ENCODE measurements around the gene NECAB3.
A peak's percentile ranks its signal among the peaks of the same experiment; 100 is the strongest.

The NECAB3 gene

GRCh38 chr20:33663161-33664084, 10.8 kb downstream of the NECAB3 start:
- peak; percentile 91 for DNase-seq

GRCh38 chr20:33662172-33662571, 12.1 kb downstream of the NECAB3 start, which contains the start of gene C20orf144:
Gene C20orf144, plus strand, starts transcription at chr20:33662327. Its CDS starts 19 bp downstream, at chr20:33662346.
- no peak for DNase-seq

GRCh38 chr20:33660685-33661058, 13.6 kb downstream of the NECAB3 start:
- DNase-seq = no peak

DNA sequence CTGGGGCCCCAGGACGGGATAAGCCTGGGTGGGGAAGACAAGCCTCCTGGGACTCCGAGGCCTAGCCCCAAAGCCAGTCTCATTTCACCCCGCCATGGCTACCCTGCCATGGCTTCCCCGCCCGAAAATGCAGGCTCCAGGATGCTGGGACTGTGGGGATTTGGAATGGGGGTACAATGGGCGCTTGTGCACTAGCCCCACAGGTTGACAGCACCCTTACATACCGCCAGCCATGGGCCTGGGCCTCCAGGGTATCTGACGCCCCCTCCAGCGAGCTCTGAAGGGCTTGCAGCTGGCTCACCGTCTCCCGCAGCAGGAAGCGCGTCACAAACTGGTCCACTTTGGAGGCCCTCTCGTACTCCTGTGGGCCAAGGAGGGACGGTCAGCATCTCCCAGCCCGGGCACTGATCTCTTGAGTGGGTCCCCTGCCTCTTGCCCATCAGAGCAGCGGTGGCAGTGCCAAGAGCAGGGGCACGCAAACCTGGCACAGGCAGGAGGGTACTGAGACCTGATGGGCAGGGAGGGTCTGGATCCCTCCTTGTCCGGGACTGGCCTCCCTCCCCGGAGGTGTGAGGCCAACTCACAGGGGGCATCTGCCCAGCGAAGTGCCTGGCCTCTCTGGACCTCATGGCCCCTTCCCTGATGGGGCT, 14.1 kb downstream of the NECAB3 start:
- DNase-seq = peak; percentile 1

DNA sequence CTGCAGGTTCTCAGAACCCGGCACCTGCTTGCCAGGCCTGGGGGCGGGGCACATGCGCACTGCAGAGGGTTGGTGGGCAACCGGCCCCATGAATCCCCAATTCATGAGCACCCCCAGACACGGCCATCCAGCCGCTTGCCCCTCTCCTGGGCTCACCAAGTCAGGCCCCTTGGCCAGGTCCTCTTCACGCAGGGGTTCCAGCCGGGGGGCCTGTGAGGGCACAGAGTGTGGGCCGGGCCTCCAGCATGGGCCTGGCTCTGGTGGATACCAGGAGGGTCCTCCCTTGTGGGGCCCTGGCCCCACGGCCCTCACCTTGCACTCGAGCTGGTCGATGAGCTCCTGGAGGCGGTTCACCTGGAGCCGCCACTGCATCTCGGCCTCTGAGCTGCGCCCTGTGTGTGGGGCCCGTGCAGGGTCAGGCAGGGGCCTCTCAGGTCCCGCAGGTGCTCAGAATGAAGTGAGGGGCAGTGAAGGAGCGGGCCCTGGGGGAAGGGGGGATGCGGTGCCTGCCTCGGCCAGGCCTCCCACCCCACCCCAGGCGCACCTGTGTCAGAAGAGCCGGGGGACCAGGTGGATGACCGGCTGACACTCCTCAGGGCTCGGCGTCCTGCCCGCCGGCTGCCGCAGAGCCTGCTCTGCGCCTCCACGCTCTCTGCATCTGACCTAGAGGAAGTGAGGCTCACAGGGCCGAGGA, 14.7 kb downstream of the NECAB3 start:
- peak; percentile 1 for DNase-seq

DNA sequence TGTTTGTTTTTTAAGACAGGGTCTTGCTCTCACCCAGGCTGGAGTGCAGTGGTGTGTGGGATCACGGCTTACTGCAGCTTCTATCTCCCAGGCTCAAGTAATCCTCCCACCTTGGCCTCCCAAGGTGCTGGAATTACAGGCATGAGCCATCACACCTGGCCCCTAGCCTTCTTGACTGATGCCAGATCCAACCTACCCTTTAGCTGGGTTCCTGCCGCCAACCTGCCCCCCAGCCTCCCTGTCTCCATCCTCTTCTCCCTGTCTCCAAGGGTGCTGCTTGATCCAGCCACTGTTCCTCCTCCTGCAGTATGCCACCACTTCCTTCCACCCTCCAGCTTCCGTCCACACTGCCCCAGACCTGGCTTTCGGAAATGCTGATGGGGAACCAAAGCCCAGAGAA, 15.3 kb downstream of the NECAB3 start:
- no peak for DNase-seq

DNA sequence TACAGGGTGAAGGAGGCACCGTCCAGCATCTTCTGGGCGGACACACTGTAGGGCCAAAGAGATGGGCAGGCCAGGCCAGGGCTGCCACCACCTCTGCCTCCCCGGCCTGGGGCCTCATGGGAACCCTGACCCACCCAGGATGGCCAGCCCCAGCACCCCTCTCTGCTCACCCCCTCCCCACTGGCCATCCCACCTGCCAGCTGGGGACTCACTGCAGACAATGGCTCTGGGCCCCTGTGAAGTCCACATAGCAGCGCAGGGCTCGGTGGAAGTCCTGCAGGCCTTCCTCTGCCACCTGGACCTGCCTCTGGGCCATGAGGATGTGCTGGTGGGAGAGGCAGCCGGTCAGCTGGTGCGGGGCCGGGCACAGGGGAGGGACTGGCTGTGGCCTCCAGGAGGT, 15.7 kb downstream of the NECAB3 start:
- no peak for DNase-seq

DNA sequence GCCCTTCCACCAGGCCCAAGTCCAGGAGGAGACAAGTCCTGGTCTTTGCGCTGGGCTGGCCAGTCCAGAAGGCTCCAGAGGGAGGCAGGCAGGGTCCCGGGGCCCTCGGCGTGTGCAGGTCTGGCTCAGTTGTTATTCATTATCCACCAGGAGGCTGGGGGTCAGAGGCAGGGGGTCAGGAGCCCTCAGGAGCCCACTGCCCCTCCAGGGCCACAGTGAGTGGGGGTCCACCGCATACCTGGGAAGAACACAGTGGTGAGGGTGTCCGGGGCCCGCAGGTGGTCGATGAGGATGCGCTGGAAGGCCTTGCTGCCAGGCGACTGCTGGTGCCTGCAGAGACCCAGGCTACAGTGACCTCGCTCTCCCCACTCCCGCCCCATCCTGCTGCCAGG, 16.5 kb downstream of the NECAB3 start:
- no peak for DNase-seq

GRCh38 chr20:33656783-33657703, 17.2 kb downstream of the NECAB3 start:
- peak; percentile 1 for DNase-seq

GRCh38 chr20:33656010-33656782, 18.0 kb downstream of the NECAB3 start:
- no peak for DNase-seq

DNA sequence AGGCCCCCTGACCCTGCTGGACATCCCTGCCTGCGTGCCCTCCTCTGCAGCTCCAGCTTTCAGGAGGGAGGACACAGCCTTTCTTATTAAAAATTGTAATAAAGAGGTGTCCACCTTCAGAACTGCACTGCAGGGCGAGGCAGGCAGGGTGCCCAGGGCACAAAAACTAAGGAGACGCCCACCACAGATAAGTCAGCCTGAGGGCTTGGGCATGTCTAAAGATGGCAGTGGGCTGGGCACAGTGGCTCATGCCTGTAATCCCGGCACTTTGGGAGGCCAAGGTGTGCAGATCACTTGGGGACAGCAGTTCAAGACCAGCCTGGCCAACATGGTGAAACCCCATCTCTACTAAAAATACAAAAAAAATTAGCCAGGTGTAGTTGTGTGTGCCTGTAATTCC, 19.1 kb downstream of the NECAB3 start:
- no peak for DNase-seq

- DNase-seq = peak; percentile 1
Observed at GRCh38 chr20:33654680-33655161, 19.5 kb downstream of the NECAB3 start.

GRCh38 chr20:33653900-33654596, 20.2 kb downstream of the NECAB3 start:
- DNase-seq = peak; percentile 5

GRCh38 chr20:33653218-33653899, 20.9 kb downstream of the NECAB3 start:
- DNase-seq = peak; percentile 57

- no peak for DNase-seq
Observed at GRCh38 chr20:33651562-33652048, 22.6 kb downstream of the NECAB3 start.

DNA sequence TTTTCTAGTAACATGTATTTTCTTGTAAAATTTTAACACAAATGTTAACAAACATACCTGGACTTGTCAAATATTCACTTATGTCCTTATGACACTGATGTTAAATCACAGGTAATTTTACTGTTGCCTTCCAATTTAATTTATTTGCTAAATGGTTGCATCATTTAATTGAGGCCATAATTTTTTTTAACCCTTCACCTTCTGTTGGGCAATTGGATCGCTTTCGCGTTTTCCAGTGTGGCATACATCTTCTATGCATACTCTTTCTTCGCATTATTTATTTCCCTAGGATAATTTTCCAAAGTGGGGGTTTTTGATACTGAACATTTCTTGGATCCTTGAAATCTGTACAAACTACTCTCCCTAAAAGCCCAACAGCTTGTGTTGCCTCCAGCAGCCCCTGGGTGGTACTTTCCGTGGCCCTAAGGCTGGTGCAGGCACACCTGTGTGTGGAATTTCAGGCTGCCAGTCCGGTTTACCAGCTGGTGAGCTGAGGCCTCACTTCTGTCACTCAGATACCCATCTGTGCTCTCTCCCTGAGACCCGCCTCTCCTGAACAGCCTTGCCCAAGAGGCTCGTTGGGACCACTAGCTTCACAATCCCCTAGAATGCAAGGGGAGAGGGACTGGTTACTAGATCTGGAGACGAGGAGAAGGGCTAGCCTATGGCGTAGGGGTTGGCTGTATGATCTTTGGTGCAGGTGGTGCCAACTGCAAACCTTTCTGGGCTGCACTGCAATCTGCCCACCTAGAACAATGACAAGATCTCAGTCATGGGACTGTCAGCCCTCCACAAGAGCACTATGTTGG, 23.3 kb downstream of the NECAB3 start:
- no peak for DNase-seq

DNA sequence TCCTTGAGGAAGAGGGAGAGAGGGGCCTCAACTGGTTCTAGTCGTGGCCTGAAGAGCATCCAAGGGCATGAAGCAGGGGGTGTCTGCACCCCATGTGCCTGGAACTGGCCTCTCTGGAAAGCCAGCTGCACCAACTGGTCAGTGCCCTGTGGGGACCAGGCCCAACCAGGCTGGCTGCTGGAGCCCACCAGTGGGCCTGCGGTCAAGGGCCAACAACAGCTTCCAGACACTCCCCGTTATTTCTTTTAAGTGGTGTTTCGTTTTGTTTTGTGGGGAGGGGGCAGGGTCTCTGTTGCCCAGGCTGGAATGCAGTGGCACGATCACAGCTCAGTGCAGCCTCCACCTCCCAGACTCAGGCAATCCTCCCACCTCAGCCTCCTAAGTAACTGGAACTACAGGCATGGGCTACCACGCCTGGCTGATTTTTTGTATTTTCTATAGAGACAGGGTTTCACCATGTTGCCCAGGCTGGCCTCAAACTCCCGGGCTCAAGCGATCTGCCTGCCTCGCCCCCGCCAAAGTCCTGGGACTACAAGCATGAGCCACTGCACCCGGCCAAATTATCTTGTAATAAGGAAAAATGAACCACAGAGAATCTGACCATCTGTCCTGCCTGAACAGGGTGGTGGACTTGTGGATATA, 24.0 kb downstream of the NECAB3 start:
- DNase-seq = no peak

- DNase-seq = no peak
Observed at GRCh38 chr20:33649201-33649681, 25.0 kb downstream of the NECAB3 start.
